CD4-positive, alpha-beta memory T cell (primary cell): ENCODE data around the gene HAND1. TPM values are rescaled to one million over a fixed set of nuclear protein-coding genes. Genes with fewer than 3 reads are reported as not detected.

Source experiments
- CTCF ChIA-PET: fragments of 350-600 bp; sonication (Branson Sonifier 250); formaldehyde crosslinking; loops from one replicate; lab custom pipeline; 2021; ENCODE audit warnings: inconsistent platforms; ENCODE audit not compliant: partially characterized antibody; lab: Charles Lee
- POLR2A ChIA-PET: fragments of 350-600 bp; sonication (Branson Sonifier 250); formaldehyde crosslinking; loops from one replicate; lab custom pipeline; 2021; ENCODE audit not compliant: partially characterized antibody; lab: Charles Lee
- DNase-seq, 5 donors: peaks; one replicate each; pipeline versions ENCODE4 v3.0.0 to v3.0.0-alpha.2; 2020 to 2022; ENCODE audit warnings: mixed read lengths in 1 of 5
- H3K27ac ChIP-seq: one replicate; pipeline ENCODE4 v1.7.0; 2013; ENCODE audit warnings: low read depth, low read length
- H3K27me3 ChIP-seq: 2 replicates; pipeline ENCODE4 v1.7.0; 2013; ENCODE audit warnings: mild to moderate bottlenecking, low read length, moderate library complexity; ENCODE audit not compliant: insufficient read depth
- H3K36me3 ChIP-seq: 2 replicates; pipeline ENCODE4 v1.7.0; 2013; ENCODE audit warnings: mild to moderate bottlenecking, low read length, moderate library complexity; ENCODE audit not compliant: insufficient read depth
- H3K4me1 ChIP-seq: 2 replicates; pipeline ENCODE4 v1.7.0; 2013; ENCODE audit warnings: mild to moderate bottlenecking, low read length, moderate library complexity; ENCODE audit not compliant: insufficient read depth
- H3K4me3 ChIP-seq, 2 donors: one replicate each; pipeline ENCODE4 v1.7.0; 2013; ENCODE audit warnings: low read length in 2 of 2, mild to moderate bottlenecking in 1 of 2
- H3K9me3 ChIP-seq, 2 donors: one replicate each; pipeline ENCODE4 v1.7.0; 2013; ENCODE audit warnings: low read length in 2 of 2, control low read depth in 1 of 2; ENCODE audit not compliant: control insufficient read depth in 1 of 2
- H3K27ac Mint-ChIP-seq, 7 donors: one replicate each; pipeline ENCODE4 v1.8.0; 2020 to 2021; ENCODE audit warnings: mixed read lengths in 7 of 7, mild to moderate bottlenecking in 6 of 7, inconsistent platforms in 3 of 7, moderate library complexity in 3 of 7
- H3K27me3 Mint-ChIP-seq, 2 donors: one replicate each; pipeline ENCODE4 v1.8.0; 2020 to 2021; ENCODE audit warnings: mixed read lengths in 2 of 2
- H3K36me3 Mint-ChIP-seq, 2 donors: one replicate each; pipeline ENCODE4 v1.8.0; 2020 to 2021; ENCODE audit warnings: mixed read lengths in 2 of 2, inconsistent platforms in 1 of 2, mild to moderate bottlenecking in 1 of 2
- H3K4me1 Mint-ChIP-seq, 4 donors: one replicate each; pipeline ENCODE4 v1.8.0; 2020 to 2021; ENCODE audit warnings: mixed read lengths in 4 of 4, mild to moderate bottlenecking in 1 of 4
- H3K4me3 Mint-ChIP-seq, 8 donors: one replicate each; pipeline ENCODE4 v1.8.0; 2020 to 2021; ENCODE audit warnings: mixed read lengths in 8 of 8, mild to moderate bottlenecking in 7 of 8, moderate library complexity in 6 of 8, inconsistent platforms in 3 of 8
- H3K9me3 Mint-ChIP-seq, 8 donors: one replicate each; pipeline ENCODE4 v1.8.0; 2020 to 2021; ENCODE audit warnings: mixed read lengths in 8 of 8, mild to moderate bottlenecking in 5 of 8, inconsistent platforms in 3 of 8, moderate library complexity in 1 of 8
- intact Hi-C: fragments of 100-400 bp; cut with micrococcal nuclease; formaldehyde crosslinking; loops from one replicate; pipeline ENCODE4 v1.15.1; 2023
- polyA plus RNA-seq, 2 donors: library from polyadenylated mRNA; unstranded; fragments of 300-500 nt; fragmentation: Illumina TruSeq; gene quantifications; one replicate each; pipeline ENCODE4 v1.2.3, GENCODE V29; 2021
- total RNA-seq, 2 experiments: library from RNA; stranded (reverse); gene quantifications; one replicate each; pipeline ENCODE4 v1.2.3, GENCODE V29; 2021

The HAND1 gene
- total RNA-seq (not detected), polyA plus RNA-seq (not detected)

GRCh38 chr5:154478224-154478565 lies at the start of gene HAND1:
Gene HAND1 (minus strand): TSS chr5:154478227. CDS start chr5:154478008, 219 bp downstream.
- peaks cover 40 to 66% (median 51%) of the 10 kb centered on the region in 4 donors for H3K4me1 Mint-ChIP-seq
- Histone ChIP-seq H3K36me3 (no peaks in the 10 kb centered on the region), H3K27me3 (peaks cover 91% of the 10 kb centered on the region), H3K27ac (no peak within 1 kb of the TSS), H3K4me1 (peaks cover 64% of the 10 kb centered on the region), H3K9me3 (no peaks in the 10 kb centered on the region), H3K4me3 (no peak within 1 kb of the TSS)
- POLR2A ChIA-PET: no interaction called here
- no peak within 1 kb of the TSS for H3K27ac Mint-ChIP-seq
- peak within 1 kb of the TSS in 7 of 8 donors; percentile 17 to 84 (median 73) for H3K4me3 Mint-ChIP-seq
- H3K9me3 Mint-ChIP-seq: peaks cover 0 to 3% (median 0%) of the 10 kb centered on the region in 8 donors
- intact Hi-C loops: no loop called here
- H3K27me3 Mint-ChIP-seq: peaks cover 68 to 76% of the 10 kb centered on the region in 2 donors
- DNase-seq: no peak
- H3K36me3 Mint-ChIP-seq: no peaks in the 10 kb centered on the region
- CTCF ChIA-PET: interaction anchor here (1.4 kb wide), 1 partner anchor 10 kb away, joined by 3 read pairs; no protein-coding TSS in a partner anchor

- peaks cover 20 to 26% of the 10 kb centered on the region in 2 donors for H3K27me3 Mint-ChIP-seq
- no peaks in the 10 kb centered on the region for H3K36me3 ChIP-seq
- no peak overlapping the region for H3K4me3 Mint-ChIP-seq
- H3K36me3 Mint-ChIP-seq: no peaks in the 10 kb centered on the region
- H3K27me3 ChIP-seq: no peaks in the 10 kb centered on the region
- no peaks in the 10 kb centered on the region for H3K9me3 ChIP-seq
- H3K4me3 ChIP-seq: no peak overlapping the region
- H3K9me3 Mint-ChIP-seq: peaks cover 0 to 2% (median 0%) of the 10 kb centered on the region in 8 donors
- H3K27ac ChIP-seq: no peak overlapping the region
- no peak for DNase-seq
- POLR2A ChIA-PET: no interaction called here
- intact Hi-C loops: no loop called here
- CTCF ChIA-PET: interaction anchor here (0.8 kb wide), 1 partner anchor 31 kb away, joined by 3 read pairs; no protein-coding TSS in a partner anchor
- no peaks in the 10 kb centered on the region for H3K4me1 ChIP-seq
- H3K4me1 Mint-ChIP-seq: no peaks in the 10 kb centered on the region
- H3K27ac Mint-ChIP-seq: no peak overlapping the region
These were observed 48.5 kb upstream of the HAND1 start for GRCh38 chr5:154526231-154527226.

- H3K4me3 ChIP-seq: no peak overlapping the region
- ChIA-PET CTCF (interaction anchor here (0.9 to 1.1 kb wide), 2 partner anchors 57 to 117 kb away, joined by 3 read pairs; no protein-coding TSS in a partner anchor), POLR2A (no interaction called here)
- intact Hi-C loops: no loop called here
- H3K36me3 ChIP-seq: no peaks in the 10 kb centered on the region
- Mint-ChIP-seq H3K4me1 (peaks cover 0 to 2% (median 0%) of the 10 kb centered on the region in 4 donors), H3K9me3 (peaks cover 0 to 2% (median 0%) of the 10 kb centered on the region in 8 donors), H3K27me3 (peaks cover 28 to 29% of the 10 kb centered on the region in 2 donors), H3K27ac (no peak overlapping the region), H3K36me3 (no peaks in the 10 kb centered on the region), H3K4me3 (no peak overlapping the region)
- no peaks in the 10 kb centered on the region for H3K27me3 ChIP-seq
- H3K4me1 ChIP-seq: peaks cover 3% of the 10 kb centered on the region
- no peak for DNase-seq
- H3K27ac ChIP-seq: no peak overlapping the region
- H3K9me3 ChIP-seq: no peaks in the 10 kb centered on the region
These were observed 46.8 kb upstream of the HAND1 start for GRCh38 chr5:154524859-154525258.

- no peak overlapping the region for H3K4me3 Mint-ChIP-seq
- H3K9me3 ChIP-seq: no peaks in the 10 kb centered on the region
- ChIA-PET CTCF (interaction anchor here (0.9 to 1.4 kb wide), 3 partner anchors 12 to 116 kb away, joined by 3 read pairs; no protein-coding TSS in a partner anchor), POLR2A (no interaction called here)
- peaks cover 0 to 2% (median 0%) of the 10 kb centered on the region in 4 donors for H3K4me1 Mint-ChIP-seq
- no peaks in the 10 kb centered on the region for H3K36me3 Mint-ChIP-seq
- no peaks in the 10 kb centered on the region for H3K27me3 ChIP-seq
- H3K4me1 ChIP-seq: peaks cover 3% of the 10 kb centered on the region
- no peak overlapping the region for H3K27ac ChIP-seq
- peaks cover 0 to 2% (median 0%) of the 10 kb centered on the region in 8 donors for H3K9me3 Mint-ChIP-seq
- H3K27me3 Mint-ChIP-seq: peaks cover 34 to 35% of the 10 kb centered on the region in 2 donors
- no peaks in the 10 kb centered on the region for H3K36me3 ChIP-seq
- H3K27ac Mint-ChIP-seq: no peak overlapping the region
- H3K4me3 ChIP-seq: no peak overlapping the region
- no peak for DNase-seq
- intact Hi-C loops: no loop called here
These were observed 46.2 kb upstream of the HAND1 start for GRCh38 chr5:154524181-154524580.

- no peak overlapping the region for H3K4me3 Mint-ChIP-seq
- H3K27me3 ChIP-seq: no peaks in the 10 kb centered on the region
- H3K4me1 Mint-ChIP-seq: peaks cover 0 to 2% (median 0%) of the 10 kb centered on the region in 4 donors
- no peak for DNase-seq
- H3K9me3 Mint-ChIP-seq: peaks cover 0 to 2% (median 0%) of the 10 kb centered on the region in 8 donors
- no peak overlapping the region for H3K27ac Mint-ChIP-seq
- ChIA-PET CTCF (interaction anchor here (1.4 kb wide), 1 partner anchor 11 kb away, joined by 3 read pairs; no protein-coding TSS in a partner anchor), POLR2A (no interaction called here)
- intact Hi-C loops: no loop called here
- H3K4me3 ChIP-seq: no peak overlapping the region
- peaks cover 3% of the 10 kb centered on the region for H3K4me1 ChIP-seq
- H3K36me3 Mint-ChIP-seq: no peaks in the 10 kb centered on the region
- H3K27ac ChIP-seq: no peak overlapping the region
- no peaks in the 10 kb centered on the region for H3K36me3 ChIP-seq
- H3K9me3 ChIP-seq: no peaks in the 10 kb centered on the region
- H3K27me3 Mint-ChIP-seq: peaks cover 33 to 37% of the 10 kb centered on the region in 2 donors
These were observed 45.7 kb upstream of the HAND1 start for GRCh38 chr5:154523709-154524108.

GRCh38 chr5:154523104-154523503 lies 45.1 kb upstream of the HAND1 start:
- Histone ChIP-seq H3K4me3 (no peak overlapping the region), H3K27me3 (no peaks in the 10 kb centered on the region), H3K36me3 (no peaks in the 10 kb centered on the region), H3K9me3 (no peaks in the 10 kb centered on the region), H3K27ac (no peak overlapping the region), H3K4me1 (peaks cover 3% of the 10 kb centered on the region)
- Mint-ChIP-seq H3K27me3 (peaks cover 33 to 39% of the 10 kb centered on the region in 2 donors), H3K4me1 (peaks cover 0 to 2% (median 0%) of the 10 kb centered on the region in 4 donors), H3K4me3 (no peak overlapping the region), H3K9me3 (peaks cover 0 to 2% (median 0%) of the 10 kb centered on the region in 8 donors), H3K36me3 (no peaks in the 10 kb centered on the region), H3K27ac (no peak overlapping the region)
- CTCF ChIA-PET: interaction anchor here (1.4 to 1.6 kb wide), 2 partner anchors 11 to 28 kb away, joined by 3 read pairs; no protein-coding TSS in a partner anchor
- POLR2A ChIA-PET: no interaction called here
- intact Hi-C loops: no loop called here
- no peak for DNase-seq

GRCh38 chr5:154522284-154522683 lies 44.3 kb upstream of the HAND1 start:
- CTCF ChIA-PET: interaction anchor here (1.6 to 1.9 kb wide), 3 partner anchors 10 to 27 kb away, joined by 3 to 11 read pairs (median 8); no protein-coding TSS in a partner anchor
- Mint-ChIP-seq H3K4me3 (no peak overlapping the region), H3K27ac (no peak overlapping the region), H3K4me1 (peaks cover 0 to 2% (median 0%) of the 10 kb centered on the region in 4 donors), H3K27me3 (peaks cover 36 to 38% of the 10 kb centered on the region in 2 donors), H3K9me3 (no peaks in the 10 kb centered on the region), H3K36me3 (no peaks in the 10 kb centered on the region)
- no peak for DNase-seq
- no peak overlapping the region for H3K27ac ChIP-seq
- H3K27me3 ChIP-seq: no peaks in the 10 kb centered on the region
- POLR2A ChIA-PET: no interaction called here
- intact Hi-C loops: no loop called here
- no peaks in the 10 kb centered on the region for H3K9me3 ChIP-seq
- no peak overlapping the region for H3K4me3 ChIP-seq
- peaks cover 3% of the 10 kb centered on the region for H3K4me1 ChIP-seq
- no peaks in the 10 kb centered on the region for H3K36me3 ChIP-seq
